PC-9 (cell line): ENCODE measurements around the gene GCNT2. TPM values are rescaled to one million over a fixed set of nuclear protein-coding genes. Genes with fewer than 3 reads are reported as not detected.

ENCODE experiments used
- BruUV-seq: library from RNA; stranded (reverse); fragments of 400-500 nt; replicated peaks from 2 replicates; lab custom pipeline; 2021; lab: Mats Ljungman, UMichigan
- CTCF ChIA-PET: fragments of 300-600 bp; sonication (Branson Sonifier 250); formaldehyde crosslinking; loops from one replicate; lab custom pipeline; 2022; ENCODE audit warnings: antibody characterized with exemption; lab: Charles Lee
- POLR2A ChIA-PET: fragments of 300-600 bp; sonication (Branson Sonifier 250); formaldehyde crosslinking; loops from one replicate; lab custom pipeline; 2022; ENCODE audit warnings: antibody characterized with exemption; ENCODE audit not compliant: unreplicated experiment; lab: Charles Lee
- DNase-seq, 2 experiments: peaks; one replicate each; pipeline versions ENCODE4 v3.0.0 to v3.0.0-alpha.2; 2015 to 2022; ENCODE audit warnings: mixed read lengths in 1 of 2
- H2AFZ ChIP-seq: fragments of 200-600 bp; sonication (generic); 2 replicates; pipeline ENCODE4 v1.8.1; 2017; ENCODE audit warnings: antibody characterized with exemption
- H3F3A ChIP-seq: fragments of 200-600 bp; sonication (generic); 2 replicates; pipeline ENCODE4 v1.8.1; 2017; ENCODE audit warnings: antibody characterized with exemption, mild to moderate bottlenecking, low read depth; ENCODE audit not compliant: insufficient read depth
- H3K27ac ChIP-seq: fragments of 200-600 bp; sonication (generic); 2 replicates; pipeline ENCODE4 v1.6.1; 2016; ENCODE audit warnings: mixed run types
- H3K27me3 ChIP-seq: fragments of 200-600 bp; sonication (generic); 2 replicates; pipeline ENCODE4 v1.6.1; 2016; ENCODE audit warnings: low read depth, mixed run types; ENCODE audit not compliant: insufficient read depth
- H3K36me3 ChIP-seq: fragments of 200-600 bp; sonication (generic); 2 replicates; pipeline ENCODE4 v1.6.1; 2016; ENCODE audit warnings: low read depth, mixed run types
- H3K4me1 ChIP-seq: fragments of 200-600 bp; sonication (generic); replicated peaks from 2 replicates; pipeline ENCODE4 v1.6.1; 2016; ENCODE audit warnings: mixed run types; ENCODE audit not compliant: insufficient read depth
- H3K4me2 ChIP-seq: fragments of 200-600 bp; sonication (generic); 2 replicates; pipeline ENCODE4 v1.6.1; 2017; ENCODE audit warnings: mixed run types
- H3K4me3 ChIP-seq: fragments of 200-600 bp; sonication (generic); 2 replicates; pipeline ENCODE4 v1.6.1; 2016; ENCODE audit warnings: mixed run types
- H3K79me2 ChIP-seq: fragments of 200-600 bp; sonication (generic); 2 replicates; pipeline ENCODE4 v1.6.1; 2017; ENCODE audit warnings: low read depth, mixed run types
- H3K9me2 ChIP-seq: fragments of 200-600 bp; sonication (generic); 2 replicates; pipeline ENCODE4 v1.8.1; 2017; ENCODE audit warnings: mild to moderate bottlenecking; ENCODE audit not compliant: insufficient read depth
- H3K9me3 ChIP-seq: fragments of 200-600 bp; sonication (generic); 2 replicates; pipeline ENCODE4 v1.8.1; 2016; ENCODE audit warnings: low read depth; ENCODE audit not compliant: insufficient read depth
- H4K20me1 ChIP-seq: fragments of 200-600 bp; sonication (generic); 2 replicates; pipeline ENCODE4 v1.8.1; 2017; ENCODE audit not compliant: insufficient read depth
- EZH2 ChIP-seq: fragments of 200-600 bp; sonication (generic); IDR thresholded peaks from 2 replicates; pipeline ENCODE4 v1.8.0; 2017; ENCODE audit warnings: antibody characterized with exemption, low read depth
- intact Hi-C: fragments of 100-400 bp; cut with micrococcal nuclease; formaldehyde crosslinking; loops from one replicate; pipeline ENCODE4 v1.10.0; 2022; ENCODE audit not compliant: unreplicated experiment
- total RNA-seq: library from RNA; stranded (reverse); gene quantifications from 2 replicates; pipeline ENCODE4 v1.2.3, GENCODE V29; 2021
- TF ChIP-seq, protein P1 (sequence below): fragments of 200-600 bp; sonication (generic); conservative IDR thresholded peaks from 2 replicates; pipeline ENCODE4 v1.6.1; 2017; ENCODE audit warnings: mixed run types, antibody characterized with exemption, mild to moderate bottlenecking, moderate library complexity

GCNT2 gene
- total RNA-seq, 1 experiment from 2014 or later: 35.7 TPM

DNA sequence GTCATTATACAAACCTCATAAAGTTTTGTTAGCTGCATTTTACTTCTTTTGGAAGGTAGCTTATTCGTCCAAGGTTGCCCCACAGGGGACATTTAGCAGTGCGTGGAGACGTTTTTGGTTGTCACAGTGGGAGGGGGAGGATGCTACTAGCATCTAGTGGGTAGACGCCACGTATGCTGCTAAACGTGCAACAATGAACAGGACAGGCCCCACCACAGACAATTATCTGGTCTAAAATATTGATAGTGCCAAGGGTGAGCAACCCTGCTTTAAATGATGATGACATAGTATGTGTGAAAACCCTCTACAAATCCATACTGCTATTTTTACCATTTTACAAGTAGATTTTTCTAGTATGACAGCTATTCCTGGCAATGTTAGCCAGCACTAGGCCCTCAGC is 13.9 kb upstream of the GCNT2 start:
- CTCF ChIA-PET: interaction anchor here (0.7 kb wide), 1 partner anchor 867 kb away, joined by 3 read pairs; no protein-coding TSS in a partner anchor
- no peaks in the 10 kb centered on the region for H3K9me2 ChIP-seq
- H3K4me1 ChIP-seq: peaks cover 10% of the 10 kb centered on the region; the same call in 1 of the 2 replicates
- no peak for TF ChIP-seq EZH2
- TF ChIP-seq, protein P1, sequence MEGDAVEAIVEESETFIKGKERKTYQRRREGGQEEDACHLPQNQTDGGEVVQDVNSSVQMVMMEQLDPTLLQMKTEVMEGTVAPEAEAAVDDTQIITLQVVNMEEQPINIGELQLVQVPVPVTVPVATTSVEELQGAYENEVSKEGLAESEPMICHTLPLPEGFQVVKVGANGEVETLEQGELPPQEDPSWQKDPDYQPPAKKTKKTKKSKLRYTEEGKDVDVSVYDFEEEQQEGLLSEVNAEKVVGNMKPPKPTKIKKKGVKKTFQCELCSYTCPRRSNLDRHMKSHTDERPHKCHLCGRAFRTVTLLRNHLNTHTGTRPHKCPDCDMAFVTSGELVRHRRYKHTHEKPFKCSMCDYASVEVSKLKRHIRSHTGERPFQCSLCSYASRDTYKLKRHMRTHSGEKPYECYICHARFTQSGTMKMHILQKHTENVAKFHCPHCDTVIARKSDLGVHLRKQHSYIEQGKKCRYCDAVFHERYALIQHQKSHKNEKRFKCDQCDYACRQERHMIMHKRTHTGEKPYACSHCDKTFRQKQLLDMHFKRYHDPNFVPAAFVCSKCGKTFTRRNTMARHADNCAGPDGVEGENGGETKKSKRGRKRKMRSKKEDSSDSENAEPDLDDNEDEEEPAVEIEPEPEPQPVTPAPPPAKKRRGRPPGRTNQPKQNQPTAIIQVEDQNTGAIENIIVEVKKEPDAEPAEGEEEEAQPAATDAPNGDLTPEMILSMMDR: no peak
- H3K4me3 ChIP-seq: no peak overlapping the region
- H3K36me3 ChIP-seq: no peaks in the 10 kb centered on the region
- H3F3A ChIP-seq: no peaks in the 10 kb centered on the region
- BruUV-seq: no TSS peak
- H2AFZ ChIP-seq: no peak overlapping the region
- no peak overlapping the region for H3K4me2 ChIP-seq
- H3K9me3 ChIP-seq: no peaks in the 10 kb centered on the region
- no peaks in the 10 kb centered on the region for H3K79me2 ChIP-seq
- H4K20me1 ChIP-seq: no peaks in the 10 kb centered on the region
- intact Hi-C loops: no loop called here
- H3K27ac ChIP-seq: no peak overlapping the region
- POLR2A ChIA-PET: no interaction called here
- no peaks in the 10 kb centered on the region for H3K27me3 ChIP-seq
- DNase-seq: no peak

- H4K20me1 ChIP-seq: no peaks in the 10 kb centered on the region
- no peak for DNase-seq
- no peak for TF ChIP-seq EZH2
- TF ChIP-seq, protein P1: no peak
- H2AFZ ChIP-seq: no peak overlapping the region
- ChIA-PET POLR2A (no interaction called here), CTCF (no interaction called here)
- no peaks in the 10 kb centered on the region for H3K27me3 ChIP-seq
- no peaks in the 10 kb centered on the region for H3K79me2 ChIP-seq
- no peaks in the 10 kb centered on the region for H3F3A ChIP-seq
- BruUV-seq: no TSS peak
- no peaks in the 10 kb centered on the region for H3K36me3 ChIP-seq
- H3K4me3 ChIP-seq: no peak overlapping the region
- peaks cover 10% of the 10 kb centered on the region; the same call in 1 of the 2 replicates for H3K4me1 ChIP-seq
- intact Hi-C loops: no loop called here
- no peaks in the 10 kb centered on the region for H3K9me2 ChIP-seq
- H3K4me2 ChIP-seq: no peak overlapping the region
- H3K9me3 ChIP-seq: no peaks in the 10 kb centered on the region
- no peak overlapping the region for H3K27ac ChIP-seq
Observed at GRCh38 chr6:10507715-10508114, 13.4 kb upstream of the GCNT2 start.

- Histone ChIP-seq H3K9me3 (no peaks in the 10 kb centered on the region), H3F3A (no peaks in the 10 kb centered on the region), H3K4me1 (peaks cover 10% of the 10 kb centered on the region; the same call in 1 of the 2 replicates), H3K4me2 (peak overlapping the region; percentile 44), H3K79me2 (no peaks in the 10 kb centered on the region), H3K9me2 (no peaks in the 10 kb centered on the region), H3K27ac (no peak overlapping the region), H2AFZ (no peak overlapping the region), H3K4me3 (no peak overlapping the region; the same call in 1 of the 2 replicates), H4K20me1 (no peaks in the 10 kb centered on the region), H3K36me3 (no peaks in the 10 kb centered on the region), H3K27me3 (no peaks in the 10 kb centered on the region)
- POLR2A ChIA-PET: interaction anchor here (0.6 to 1.1 kb wide), 4 partner anchors 10 to 210 kb away, joined by 3 to 5 read pairs (median 4); no protein-coding TSS in a partner anchor
- peak in 1 of 2 experiments; percentile 72 for DNase-seq
- CTCF ChIA-PET: interaction anchor here (0.6 to 1.1 kb wide), 8 partner anchors 18 to 291 kb away, joined by 3 to 6 read pairs (median 4); no protein-coding TSS in a partner anchor
- BruUV-seq: no TSS peak
- intact Hi-C loops: loop anchor here (1.0 to 10.0 kb wide), 4 partner anchors 184 to 291 kb away; partner anchors contain the start of genes C6orf52, PAK1IP1 and TMEM14C
- TF ChIP-seq, protein P1: peak; percentile 72
- no peak for TF ChIP-seq EZH2
Observed at GRCh38 chr6:10510592-10511367, 10.4 kb upstream of the GCNT2 start.
